MM.1S (cell line): ENCODE results near the gene ARHGDIB.

Experiments used
- DNase-seq: peaks from one replicate; pipeline ENCODE4 v3.0.0-alpha.2; 2015
- H2AFZ ChIP-seq: fragments of 300-600 bp; sonication (generic); 2 replicates; pipeline ENCODE4 v1.6.0; 2016; ENCODE audit warnings: antibody characterized with exemption, low read length
- H3F3A ChIP-seq: fragments of 300-600 bp; sonication (generic); 2 replicates; pipeline ENCODE4 v1.6.1; 2016; ENCODE audit warnings: mild to moderate bottlenecking, antibody characterized with exemption, low read length, moderate library complexity, mixed read lengths; ENCODE audit not compliant: insufficient read depth
- H3K27ac ChIP-seq: fragments of 300-600 bp; sonication (generic); 2 replicates; pipeline ENCODE4 v1.5.1; 2016; ENCODE audit warnings: mild to moderate bottlenecking, low read length
- H3K27me3 ChIP-seq: fragments of 300-600 bp; sonication (generic); replicated peaks from 2 replicates; pipeline ENCODE4 v1.6.0; 2016; ENCODE audit warnings: low read length; ENCODE audit not compliant: insufficient read depth
- H3K36me3 ChIP-seq: fragments of 300-600 bp; sonication (generic); replicated peaks from 2 replicates; pipeline ENCODE4 v1.6.1; 2016; ENCODE audit warnings: mild to moderate bottlenecking, low read length, mixed read lengths; ENCODE audit not compliant: insufficient read depth
- H3K4me1 ChIP-seq: fragments of 300-600 bp; sonication (generic); 2 replicates; pipeline ENCODE4 v1.6.1; 2016; ENCODE audit warnings: low read length, mixed read lengths
- H3K4me2 ChIP-seq: fragments of 300-600 bp; sonication (generic); 2 replicates; pipeline ENCODE4 v1.6.0; 2016; ENCODE audit warnings: low read depth, low read length
- H3K4me3 ChIP-seq: fragments of 300-600 bp; sonication (generic); 2 replicates; pipeline ENCODE4 v1.5.1; 2016; ENCODE audit warnings: low read length, mixed read lengths
- H3K79me2 ChIP-seq: fragments of 300-600 bp; sonication (generic); 2 replicates; pipeline ENCODE4 v1.6.1; 2016; ENCODE audit warnings: mixed run types, low read length, mixed read lengths
- H3K9ac ChIP-seq: fragments of 300-600 bp; sonication (generic); 2 replicates; pipeline ENCODE4 v1.6.1; 2016; ENCODE audit warnings: low read length, mixed read lengths
- H3K9me2 ChIP-seq: fragments of 300-600 bp; sonication (generic); replicated peaks from 2 replicates; pipeline ENCODE4 v1.6.1; 2016; ENCODE audit warnings: mild to moderate bottlenecking, low read length, mixed read lengths; ENCODE audit not compliant: insufficient read depth
- H3K9me3 ChIP-seq: fragments of 300-600 bp; sonication (generic); replicated peaks from 2 replicates; pipeline ENCODE4 v1.6.1; 2016; ENCODE audit warnings: mild to moderate bottlenecking, low read length, mixed read lengths; ENCODE audit not compliant: insufficient read depth
- H4K20me1 ChIP-seq: fragments of 300-600 bp; sonication (generic); 2 replicates; pipeline ENCODE4 v1.6.1; 2016; ENCODE audit warnings: mild to moderate bottlenecking, low read length, moderate library complexity, mixed read lengths; ENCODE audit not compliant: insufficient read depth
- EZH2 ChIP-seq: fragments of 300-600 bp; sonication (generic); optimal IDR thresholded peaks from 2 replicates; pipeline ENCODE3; 2017; ENCODE audit warnings: low read depth, mild to moderate bottlenecking, antibody characterized with exemption, low read length, mixed read lengths
- EZH2phosphoT487 ChIP-seq: fragments of 300-600 bp; sonication (generic); IDR thresholded peaks from 2 replicates; pipeline ENCODE4 v1.6.1; 2018; ENCODE audit warnings: antibody characterized with exemption, low read length
- TF ChIP-seq, protein P1 (sequence below): fragments of 300-600 bp; sonication (generic); IDR thresholded peaks from 2 replicates; pipeline ENCODE4 v1.5.1; 2016; ENCODE audit warnings: antibody characterized with exemption, low read length, mixed read lengths

The ARHGDIB gene

GRCh38 chr12:14993117-14993516, 31.7 kb upstream of the ARHGDIB start:
- no peak overlapping the region for H2AFZ ChIP-seq
- H3K9me3 ChIP-seq = no peaks in the 10 kb centered on the region
- no peaks in the 10 kb centered on the region for H3K36me3 ChIP-seq
- no peaks in the 10 kb centered on the region for H3K27me3 ChIP-seq
- no peaks in the 10 kb centered on the region for H3K9me2 ChIP-seq
- H3K4me3 ChIP-seq = no peak overlapping the region
- H3K4me2 ChIP-seq = 0 out of 2 replicates have a peak overlapping the region, but pooled peaks have one; percentile 42
- no peaks in the 10 kb centered on the region for H3K79me2 ChIP-seq
- H3K9ac ChIP-seq = no peak overlapping the region
- TF ChIP-seq EZH2 (no peak), EZH2phosphoT487 (no peak)
- TF ChIP-seq, protein P1, sequence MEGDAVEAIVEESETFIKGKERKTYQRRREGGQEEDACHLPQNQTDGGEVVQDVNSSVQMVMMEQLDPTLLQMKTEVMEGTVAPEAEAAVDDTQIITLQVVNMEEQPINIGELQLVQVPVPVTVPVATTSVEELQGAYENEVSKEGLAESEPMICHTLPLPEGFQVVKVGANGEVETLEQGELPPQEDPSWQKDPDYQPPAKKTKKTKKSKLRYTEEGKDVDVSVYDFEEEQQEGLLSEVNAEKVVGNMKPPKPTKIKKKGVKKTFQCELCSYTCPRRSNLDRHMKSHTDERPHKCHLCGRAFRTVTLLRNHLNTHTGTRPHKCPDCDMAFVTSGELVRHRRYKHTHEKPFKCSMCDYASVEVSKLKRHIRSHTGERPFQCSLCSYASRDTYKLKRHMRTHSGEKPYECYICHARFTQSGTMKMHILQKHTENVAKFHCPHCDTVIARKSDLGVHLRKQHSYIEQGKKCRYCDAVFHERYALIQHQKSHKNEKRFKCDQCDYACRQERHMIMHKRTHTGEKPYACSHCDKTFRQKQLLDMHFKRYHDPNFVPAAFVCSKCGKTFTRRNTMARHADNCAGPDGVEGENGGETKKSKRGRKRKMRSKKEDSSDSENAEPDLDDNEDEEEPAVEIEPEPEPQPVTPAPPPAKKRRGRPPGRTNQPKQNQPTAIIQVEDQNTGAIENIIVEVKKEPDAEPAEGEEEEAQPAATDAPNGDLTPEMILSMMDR = no peak
- H4K20me1 ChIP-seq = no peaks in the 10 kb centered on the region
- DNase-seq = no peak
- peaks cover 41% of the 10 kb centered on the region for H3K4me1 ChIP-seq
- peak overlapping the region; percentile 18; the same call in 1 of the 2 replicates for H3K27ac ChIP-seq
- H3F3A ChIP-seq = peaks cover 12% of the 10 kb centered on the region; the same call in 1 of the 2 replicates

GRCh38 chr12:14992673-14993072, 31.3 kb upstream of the ARHGDIB start:
- H3K9me2 ChIP-seq = no peaks in the 10 kb centered on the region
- TF ChIP-seq EZH2 (no peak), EZH2phosphoT487 (no peak)
- TF ChIP-seq, protein P1 = no peak
- H3K4me2 ChIP-seq = no peak overlapping the region
- H2AFZ ChIP-seq = no peak overlapping the region
- H3K9ac ChIP-seq = no peak overlapping the region
- peaks cover 46% of the 10 kb centered on the region for H3K4me1 ChIP-seq
- peaks cover 12% of the 10 kb centered on the region; the same call in 1 of the 2 replicates for H3F3A ChIP-seq
- H3K9me3 ChIP-seq = no peaks in the 10 kb centered on the region
- no peaks in the 10 kb centered on the region for H3K79me2 ChIP-seq
- no peak overlapping the region for H3K27ac ChIP-seq
- no peaks in the 10 kb centered on the region for H4K20me1 ChIP-seq
- H3K36me3 ChIP-seq = no peaks in the 10 kb centered on the region
- H3K27me3 ChIP-seq = no peaks in the 10 kb centered on the region
- no peak overlapping the region for H3K4me3 ChIP-seq
- DNase-seq = no peak

- Histone ChIP-seq H3K9ac (no peak overlapping the region), H3K27ac (no peak overlapping the region), H3K4me1 (peaks cover 49% of the 10 kb centered on the region), H3K36me3 (no peaks in the 10 kb centered on the region), H3K9me3 (no peaks in the 10 kb centered on the region), H2AFZ (no peak overlapping the region), H3K4me3 (no peak overlapping the region), H4K20me1 (no peaks in the 10 kb centered on the region), H3K4me2 (no peak overlapping the region), H3F3A (peaks cover 12% of the 10 kb centered on the region; the same call in 1 of the 2 replicates), H3K9me2 (no peaks in the 10 kb centered on the region), H3K27me3 (no peaks in the 10 kb centered on the region), H3K79me2 (no peaks in the 10 kb centered on the region)
- DNase-seq = no peak
- TF ChIP-seq EZH2phosphoT487 = no peak
- TF ChIP-seq, protein P1 = no peak
- no peak for TF ChIP-seq EZH2
Measured at GRCh38 chr12:14991069-14991468, 29.7 kb upstream of the ARHGDIB start.
